WTC11 (cell line): Measurements from ENCODE around the gene ELP2. TPM values are rescaled to one million over a fixed set of nuclear protein-coding genes. Genes with fewer than 3 reads are reported as not detected.

ENCODE experiments used
- ATAC-seq: fragments of 200-7000 bp; cut with Tn5 transposase; 2 replicates; pipeline ENCODE4 v1.10.0; 2021; ENCODE audit warnings: mild to moderate bottlenecking, moderate library complexity
- CTCF ChIA-PET: fragments of 300-600 bp; sonication (Branson Sonifier 250); formaldehyde crosslinking; loops from one replicate; lab custom pipeline; 2021; ENCODE audit warnings: antibody characterized with exemption; lab: Charles Lee
- POLR2A ChIA-PET: fragments of 350-600 bp; sonication (Branson Sonifier 250); formaldehyde crosslinking; loops from one replicate; lab custom pipeline; 2021; ENCODE audit warnings: antibody characterized with exemption; lab: Charles Lee
- DNase-seq: peaks from one replicate; pipeline ENCODE4 v3.0.0; 2021; ENCODE audit warnings: low spot score
- H3K27ac Mint-ChIP-seq: 2 replicates; pipeline ENCODE4 v1.8.0; 2021; ENCODE audit warnings: mixed read lengths
- H3K27me3 Mint-ChIP-seq: 2 replicates; pipeline ENCODE4 v1.8.0; 2021; ENCODE audit warnings: low read depth, mild to moderate bottlenecking, moderate library complexity, mixed read lengths
- H3K36me3 Mint-ChIP-seq: 2 replicates; pipeline ENCODE4 v1.8.0; 2021; ENCODE audit warnings: mixed read lengths
- H3K4me1 Mint-ChIP-seq: 2 replicates; pipeline ENCODE4 v1.8.0; 2022; ENCODE audit warnings: mixed read lengths
- H3K4me3 Mint-ChIP-seq: 2 replicates; pipeline ENCODE4 v1.8.0; 2021; ENCODE audit warnings: mild to moderate bottlenecking, moderate library complexity, mixed read lengths
- H3K9me3 Mint-ChIP-seq: 2 replicates; pipeline ENCODE4 v1.8.0; 2021; ENCODE audit warnings: mixed read lengths
- ATF2 ChIP-seq: sonication (generic); formaldehyde crosslinking; IDR thresholded peaks from 2 replicates; pipeline ENCODE4 v1.8.1; 2022; ENCODE audit warnings: low read depth, missing genetic modification reagents, borderline replicate concordance
- CBFB ChIP-seq: sonication (generic); formaldehyde crosslinking; IDR thresholded peaks from 2 replicates; pipeline ENCODE4 v1.8.1; 2022; ENCODE audit warnings: mild to moderate bottlenecking, low read depth, missing genetic modification reagents
- CREM ChIP-seq: sonication (generic); formaldehyde crosslinking; IDR thresholded peaks from 2 replicates; pipeline ENCODE4 v1.8.1; 2022; ENCODE audit warnings: mild to moderate bottlenecking, missing genetic modification reagents, moderate library complexity
- FOXK1 ChIP-seq: sonication (generic); formaldehyde crosslinking; IDR thresholded peaks from 2 replicates; pipeline ENCODE4 v1.8.0; 2022; ENCODE audit warnings: mild to moderate bottlenecking, moderate library complexity, missing genetic modification reagents
- MLX ChIP-seq: sonication (generic); formaldehyde crosslinking; IDR thresholded peaks from 2 replicates; pipeline ENCODE4 v1.8.1; 2023; ENCODE audit warnings: mild to moderate bottlenecking, missing genetic modification reagents, moderate library complexity
- MXD4 ChIP-seq: fragments of 250-450 bp; sonication (Bioruptor Pico); IDR thresholded peaks from 2 replicates; pipeline ENCODE4 v1.8.0; 2021; ENCODE audit warnings: mild to moderate bottlenecking, moderate library complexity, borderline replicate concordance
- NR3C1 ChIP-seq: sonication (generic); formaldehyde crosslinking; conservative IDR thresholded peaks from 2 replicates; pipeline ENCODE4 v1.8.1; 2023; ENCODE audit warnings: low read depth, mild to moderate bottlenecking, missing genetic modification reagents
- OVOL2 ChIP-seq: fragments of 250-450 bp; sonication (Bioruptor Pico); IDR thresholded peaks from 2 replicates; pipeline ENCODE4 v1.9.0; 2021; ENCODE audit warnings: mild to moderate bottlenecking, borderline replicate concordance
- RORB ChIP-seq: fragments of 250-450 bp; sonication (Bioruptor Pico); IDR thresholded peaks from 2 replicates; pipeline ENCODE4 v1.9.0; 2021; ENCODE audit warnings: mild to moderate bottlenecking
- SP1 ChIP-seq: sonication (generic); formaldehyde crosslinking; conservative IDR thresholded peaks from 2 replicates; pipeline ENCODE4 v1.8.1; 2022; ENCODE audit warnings: missing genetic modification reagents
- USF2 ChIP-seq: sonication (generic); formaldehyde crosslinking; IDR thresholded peaks from 2 replicates; pipeline ENCODE4 v1.8.1; 2023; ENCODE audit warnings: mild to moderate bottlenecking, missing genetic modification reagents, moderate library complexity
- ZNF121 ChIP-seq: sonication (generic); formaldehyde crosslinking; IDR thresholded peaks from 2 replicates; pipeline ENCODE4 v1.8.0; 2023; ENCODE audit warnings: missing genetic modification reagents
- ZNF425 ChIP-seq: fragments of 250-450 bp; sonication (Bioruptor Pico); conservative IDR thresholded peaks from 2 replicates; pipeline ENCODE4 v1.9.0; 2021; ENCODE audit warnings: mild to moderate bottlenecking
- total RNA-seq: library from RNA; stranded (reverse); gene quantifications from 3 replicates; pipeline ENCODE4 v1.2.3, GENCODE V29; 2021

Gene ELP2
- total RNA-seq, 1 experiment from 2014 or later, result 141 TPM

- TF ChIP-seq USF2 (CRISPR knock-in tag) (no peak), ZNF425 (CRISPR knock-in tag) (no peak), ATF2 (CRISPR knock-in tag) (no peak)
These were observed 67.9 kb downstream of the ELP2 start (continued) for GRCh38 chr18:36197511-36198166.

- no peaks in the 10 kb centered on the region for H3K27me3 Mint-ChIP-seq
- TF ChIP-seq ZNF425 (CRISPR knock-in tag), result no peak
- no peak for TF ChIP-seq OVOL2 (CRISPR knock-in tag)
- TF ChIP-seq CREM (CRISPR knock-in tag), result no peak
- TF ChIP-seq FOXK1 (CRISPR knock-in tag), result no peak
- TF ChIP-seq NR3C1, result no peak
- no peak for TF ChIP-seq RORB (CRISPR knock-in tag)
- TF ChIP-seq MLX (CRISPR knock-in tag), result no peak
- no peak for DNase-seq
- CTCF ChIA-PET, result interaction anchor here (0.9 kb wide), 1 partner anchor 104 kb away, joined by 3 read pairs; no protein-coding TSS in a partner anchor
- no peaks in the 10 kb centered on the region for H3K4me1 Mint-ChIP-seq
- no peaks in the 10 kb centered on the region for H3K36me3 Mint-ChIP-seq
- H3K9me3 Mint-ChIP-seq, result no peaks in the 10 kb centered on the region
- no peak overlapping the region for H3K4me3 Mint-ChIP-seq
- POLR2A ChIA-PET, result no interaction called here
- no peak overlapping the region for H3K27ac Mint-ChIP-seq
- no peak for ATAC-seq
These were observed 70.1 kb downstream of the ELP2 start for GRCh38 chr18:36199691-36200295.

- CTCF ChIA-PET, result interaction anchor here (0.9 kb wide), 1 partner anchor 105 kb away, joined by 3 read pairs; no protein-coding TSS in a partner anchor
- DNase-seq (no peak), ATAC-seq (no peak)
- no peaks in the 10 kb centered on the region for H3K4me1 Mint-ChIP-seq
- no peak overlapping the region for H3K27ac Mint-ChIP-seq
- no peaks in the 10 kb centered on the region for H3K27me3 Mint-ChIP-seq
- POLR2A ChIA-PET, result no interaction called here
- TF ChIP-seq CREM (CRISPR knock-in tag) (no peak), MXD4 (CRISPR knock-in tag) (no peak), ZNF121 (CRISPR knock-in tag) (no peak), SP1 (CRISPR knock-in tag) (no peak), CBFB (CRISPR knock-in tag) (no peak)
- peaks cover 2% of the 10 kb centered on the region; the same call in 1 of the 2 replicates for H3K36me3 Mint-ChIP-seq
- H3K4me3 Mint-ChIP-seq, result no peak overlapping the region
- no peaks in the 10 kb centered on the region for H3K9me3 Mint-ChIP-seq
These were observed 70.7 kb downstream of the ELP2 start for GRCh38 chr18:36200354-36200771.
